ENCODE measurements around the gene NOTCH3.

NOTCH3 gene

GRCh38 chr19:15118789-15119494 lies 81.9 kb downstream of the NOTCH3 start:
- DNase-seq = no peak
- peaks cover 45% of the 10 kb centered on the region for H3K36me3 Mint-ChIP-seq (ENCODE audit: low read depth)
- H3K27ac Mint-ChIP-seq = no peak overlapping the region
- no peaks in the 10 kb centered on the region for H3K9me3 Mint-ChIP-seq
- ATAC-seq = no peak
- no peaks in the 10 kb centered on the region for H3K27me3 Mint-ChIP-seq
- H3K4me3 Mint-ChIP-seq = no peak overlapping the region
- H3K4me1 Mint-ChIP-seq = peaks cover under 1% of the 10 kb centered on the region

GRCh38 chr19:15118248-15118647 lies 82.5 kb downstream of the NOTCH3 start:
- ATAC-seq (no peak), DNase-seq (no peak)
- Mint-ChIP-seq H3K4me3 (no peak overlapping the region), H3K9me3 (no peaks in the 10 kb centered on the region), H3K27ac (no peak overlapping the region), H3K27me3 (no peaks in the 10 kb centered on the region), H3K4me1 (no peaks in the 10 kb centered on the region), H3K36me3 (ENCODE audit: low read depth) (peaks cover 45% of the 10 kb centered on the region)

GRCh38 chr19:15116856-15117255 lies 83.9 kb downstream of the NOTCH3 start:
- ATAC-seq (no peak), DNase-seq (no peak)
- no peaks in the 10 kb centered on the region for H3K27me3 Mint-ChIP-seq
- peaks cover 39% of the 10 kb centered on the region for H3K36me3 Mint-ChIP-seq (ENCODE audit: low read depth)
- no peak overlapping the region for H3K4me3 Mint-ChIP-seq
- no peak overlapping the region for H3K27ac Mint-ChIP-seq
- H3K4me1 Mint-ChIP-seq = no peaks in the 10 kb centered on the region
- no peaks in the 10 kb centered on the region for H3K9me3 Mint-ChIP-seq

- ATAC-seq (no peak), DNase-seq (no peak)
- no peak overlapping the region for H3K4me3 Mint-ChIP-seq
- H3K36me3 Mint-ChIP-seq (ENCODE audit: low read depth) = peaks cover 38% of the 10 kb centered on the region
- H3K9me3 Mint-ChIP-seq = no peaks in the 10 kb centered on the region
- H3K4me1 Mint-ChIP-seq = no peaks in the 10 kb centered on the region
- no peak overlapping the region for H3K27ac Mint-ChIP-seq
- no peaks in the 10 kb centered on the region for H3K27me3 Mint-ChIP-seq
These were observed 84.8 kb downstream of the NOTCH3 start for GRCh38 chr19:15115762-15116615.

GRCh38 chr19:15115080-15115479 lies 85.7 kb downstream of the NOTCH3 start:
- no peaks in the 10 kb centered on the region for H3K27me3 Mint-ChIP-seq
- no peak overlapping the region for H3K4me3 Mint-ChIP-seq
- DNase-seq = no peak
- no peaks in the 10 kb centered on the region for H3K9me3 Mint-ChIP-seq
- H3K36me3 Mint-ChIP-seq (ENCODE audit: low read depth) = peaks cover 29% of the 10 kb centered on the region
- no peak overlapping the region for H3K27ac Mint-ChIP-seq
- ATAC-seq = no peak
- H3K4me1 Mint-ChIP-seq = no peaks in the 10 kb centered on the region

GRCh38 chr19:15114153-15114540 lies 86.6 kb downstream of the NOTCH3 start:
- no peak overlapping the region for H3K4me3 Mint-ChIP-seq
- peaks cover 22% of the 10 kb centered on the region for H3K36me3 Mint-ChIP-seq (ENCODE audit: low read depth)
- peak overlapping the region; percentile 39 for H3K27ac Mint-ChIP-seq
- no peaks in the 10 kb centered on the region for H3K27me3 Mint-ChIP-seq
- ATAC-seq (no peak), DNase-seq (no peak)
- H3K9me3 Mint-ChIP-seq = no peaks in the 10 kb centered on the region
- H3K4me1 Mint-ChIP-seq = no peaks in the 10 kb centered on the region

GRCh38 chr19:15113245-15114152 lies 87.3 kb downstream of the NOTCH3 start:
- H3K4me3 Mint-ChIP-seq = no peak overlapping the region
- no peak for DNase-seq
- no peak overlapping the region for H3K27ac Mint-ChIP-seq
- H3K9me3 Mint-ChIP-seq = no peaks in the 10 kb centered on the region
- H3K4me1 Mint-ChIP-seq = no peaks in the 10 kb centered on the region
- no peak for ATAC-seq
- H3K36me3 Mint-ChIP-seq (ENCODE audit: low read depth) = peaks cover 16% of the 10 kb centered on the region
- H3K27me3 Mint-ChIP-seq = no peaks in the 10 kb centered on the region

- DNase-seq (no peak), ATAC-seq (no peak)
- peaks cover 5% of the 10 kb centered on the region for H3K4me1 Mint-ChIP-seq
- H3K27ac Mint-ChIP-seq = no peak overlapping the region
- H3K9me3 Mint-ChIP-seq = no peaks in the 10 kb centered on the region
- H3K36me3 Mint-ChIP-seq (ENCODE audit: low read depth) = peaks cover 8% of the 10 kb centered on the region
- no peak overlapping the region for H3K4me3 Mint-ChIP-seq
- peaks cover 5% of the 10 kb centered on the region for H3K27me3 Mint-ChIP-seq
These were observed 88.4 kb downstream of the NOTCH3 start for GRCh38 chr19:15112385-15112784.

- Mint-ChIP-seq H3K4me3 (no peak overlapping the region), H3K27ac (no peak overlapping the region), H3K9me3 (no peaks in the 10 kb centered on the region), H3K4me1 (peaks cover 8% of the 10 kb centered on the region), H3K36me3 (ENCODE audit: low read depth) (peaks cover 5% of the 10 kb centered on the region), H3K27me3 (peaks cover 8% of the 10 kb centered on the region)
- ATAC-seq (no peak), DNase-seq (no peak)
These were observed 89.0 kb downstream of the NOTCH3 start for GRCh38 chr19:15111758-15112157.

- Mint-ChIP-seq H3K36me3 (ENCODE audit: low read depth) (peaks cover 3% of the 10 kb centered on the region), H3K27ac (no peak overlapping the region), H3K27me3 (peaks cover 14% of the 10 kb centered on the region), H3K4me3 (no peak overlapping the region), H3K9me3 (no peaks in the 10 kb centered on the region), H3K4me1 (peaks cover 11% of the 10 kb centered on the region)
- ATAC-seq = no peak
- no peak for DNase-seq
These were observed 90.4 kb downstream of the NOTCH3 start for GRCh38 chr19:15110418-15110815.

GRCh38 chr19:15109768-15110417 lies 90.9 kb downstream of the NOTCH3 start:
- ATAC-seq = no peak
- H3K9me3 Mint-ChIP-seq = peaks cover 3% of the 10 kb centered on the region

More at GRCh38 chr19:15109768-15110417, 90.9 kb downstream of the NOTCH3 start:
- no peak overlapping the region for H3K4me3 Mint-ChIP-seq
- no peak for DNase-seq
- H3K27me3 Mint-ChIP-seq = peaks cover 14% of the 10 kb centered on the region
- no peak overlapping the region for H3K27ac Mint-ChIP-seq
- peaks cover 11% of the 10 kb centered on the region for H3K4me1 Mint-ChIP-seq
- H3K36me3 Mint-ChIP-seq (ENCODE audit: low read depth) = peaks cover 3% of the 10 kb centered on the region

Measured in activated naive CD8-positive, alpha-beta T cell treated with anti-CD3 and anti-CD28 coated beads, Interleukin-2, amount 50 U/mL, for 24 hours (primary cell).